BLaER1 (cell line): Measurements from ENCODE around the gene GSTO1.
A peak's percentile ranks its signal among the peaks of the same experiment; 100 is the strongest.

ENCODE experiments used
- H3K27ac ChIP-seq: shearing (Covaris generic); formaldehyde crosslinking; 2 replicates; pipeline ENCODE4 v1.8.1; 2022
- H3K27me3 ChIP-seq: shearing (Covaris generic); formaldehyde crosslinking; 2 replicates; pipeline ENCODE4 v1.8.1; 2022
- H3K36me3 ChIP-seq: shearing (Covaris generic); formaldehyde crosslinking; 2 replicates; pipeline ENCODE4 v1.8.1; 2022
- H3K4me1 ChIP-seq: shearing (Covaris generic); formaldehyde crosslinking; 2 replicates; pipeline ENCODE4 v1.8.1; 2022
- H3K4me2 ChIP-seq: shearing (Covaris generic); formaldehyde crosslinking; 2 replicates; pipeline ENCODE4 v1.8.1; 2022
- H3K4me3 ChIP-seq: shearing (Covaris generic); formaldehyde crosslinking; 2 replicates; pipeline ENCODE4 v1.8.1; 2022
- H3K9ac ChIP-seq: shearing (Covaris generic); formaldehyde crosslinking; 2 replicates; pipeline ENCODE4 v1.8.1; 2022
- H3K9me3 ChIP-seq: shearing (Covaris generic); formaldehyde crosslinking; 2 replicates; pipeline ENCODE4 v1.8.1; 2022
- H4K20me1 ChIP-seq: shearing (Covaris generic); formaldehyde crosslinking; 2 replicates; pipeline ENCODE4 v1.8.1; 2022
- Cebpa-rat ChIP-seq: shearing (Covaris generic); IDR thresholded peaks from 2 replicates; pipeline ENCODE4 v1.8.1; 2022

The GSTO1 gene

DNA sequence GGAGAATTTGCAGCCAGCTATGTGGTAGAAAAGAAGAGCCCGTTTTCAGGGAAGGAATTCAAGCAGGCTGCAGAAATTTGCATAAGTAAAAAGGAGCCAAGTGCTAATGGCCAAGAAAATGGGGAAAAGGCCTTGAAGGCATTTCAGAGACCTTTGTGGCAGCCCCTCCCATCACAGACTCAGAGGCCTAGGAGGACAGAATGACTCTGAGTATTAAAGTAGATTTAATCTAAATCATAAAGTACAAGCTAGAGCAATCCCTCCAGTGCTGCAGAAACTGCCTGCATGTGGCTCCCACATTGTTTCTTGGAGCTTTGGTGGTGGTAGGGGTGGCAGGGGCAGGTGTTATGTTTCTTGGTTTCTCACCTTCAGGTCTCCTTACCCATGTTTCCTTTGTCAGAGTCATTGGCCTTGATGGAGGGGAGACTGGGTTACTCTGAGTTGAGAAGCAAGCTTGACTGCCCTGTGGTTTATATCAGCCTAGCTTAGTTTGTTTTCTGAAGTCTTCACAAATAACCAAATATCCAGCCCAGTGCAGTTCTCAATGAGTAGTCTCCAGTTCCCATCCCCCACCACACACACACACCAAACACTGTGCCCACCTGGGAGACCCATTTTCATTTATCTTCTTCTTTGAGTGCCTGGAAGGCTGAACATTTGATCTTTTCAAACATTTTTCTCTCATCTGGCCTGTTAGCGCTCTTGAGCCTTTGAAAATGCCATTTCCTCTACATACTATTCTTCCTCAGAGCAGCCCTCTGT is 49.1 kb downstream of the GSTO1 start:
- H3K9me3 ChIP-seq = peaks cover 8% of the 10 kb centered on the region
- no peaks in the 10 kb centered on the region for H3K27me3 ChIP-seq
- H3K4me3 ChIP-seq = no peak overlapping the region
- 0 out of 2 replicates have a peak, but pooled peaks cover 17% of the 10 kb centered on the region for H4K20me1 ChIP-seq
- H3K4me2 ChIP-seq = no peak overlapping the region
- H3K27ac ChIP-seq = no peak overlapping the region
- no peaks in the 10 kb centered on the region; the same call in 1 of the 2 replicates for H3K36me3 ChIP-seq
- H3K9ac ChIP-seq = no peak overlapping the region
- peaks cover 9% of the 10 kb centered on the region for H3K4me1 ChIP-seq
- TF ChIP-seq Cebpa-rat = no peak

DNA sequence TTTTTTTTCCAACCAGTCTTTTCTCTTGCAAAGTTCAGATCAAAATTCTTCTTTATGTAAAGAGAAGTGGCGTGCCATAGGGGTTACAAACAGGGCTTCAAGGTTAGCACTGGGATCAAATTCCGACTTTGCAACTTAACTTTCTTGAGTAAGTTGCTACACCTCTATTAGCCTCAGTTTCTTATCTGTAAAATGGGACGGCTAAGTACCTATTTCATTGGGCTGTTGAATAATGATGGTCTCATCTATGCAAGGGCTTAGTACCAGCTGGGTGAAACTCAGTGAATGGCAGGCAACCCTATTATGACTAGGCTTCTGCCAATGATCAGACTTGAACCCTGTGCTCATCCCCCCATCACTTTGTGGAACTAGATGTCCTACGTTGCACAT is 49.7 kb downstream of the GSTO1 start:
- peaks cover 21% of the 10 kb centered on the region for H4K20me1 ChIP-seq

DNA sequence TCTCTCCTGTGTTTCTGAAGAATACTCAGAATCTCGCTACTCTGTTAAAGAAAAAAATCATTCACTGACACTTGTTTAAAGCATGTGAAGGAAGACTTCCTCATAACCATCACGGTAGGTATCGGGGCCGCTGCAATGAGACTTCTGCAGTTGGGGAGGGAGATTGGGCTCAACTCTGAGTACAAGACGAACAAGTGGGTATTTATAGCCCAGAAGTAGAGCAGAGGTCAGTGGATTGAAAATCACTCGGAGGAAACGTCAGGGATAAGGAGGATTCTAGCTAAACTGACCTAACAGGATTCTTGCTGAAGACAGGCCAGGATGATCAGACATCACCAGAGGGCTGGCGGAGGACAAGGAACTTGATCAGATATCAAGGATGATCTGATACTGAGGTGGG is 50.2 kb downstream of the GSTO1 start:
- Histone ChIP-seq H3K4me3 (no peak overlapping the region), H3K4me2 (no peak overlapping the region), H4K20me1 (peaks cover 27% of the 10 kb centered on the region), H3K9me3 (peaks cover 8% of the 10 kb centered on the region), H3K27ac (no peak overlapping the region), H3K4me1 (peaks cover 19% of the 10 kb centered on the region), H3K9ac (no peak overlapping the region), H3K27me3 (no peaks in the 10 kb centered on the region), H3K36me3 (peaks cover 2% of the 10 kb centered on the region)
- no peak for TF ChIP-seq Cebpa-rat

More for the DNA sequence above, 49.7 kb downstream of the GSTO1 start:
- Histone ChIP-seq H3K27ac (no peak overlapping the region), H3K9ac (no peak overlapping the region), H3K4me2 (no peak overlapping the region), H3K27me3 (no peaks in the 10 kb centered on the region), H3K4me3 (no peak overlapping the region), H3K4me1 (peaks cover 14% of the 10 kb centered on the region), H3K36me3 (no peaks in the 10 kb centered on the region; the same call in 1 of the 2 replicates), H3K9me3 (peaks cover 8% of the 10 kb centered on the region)
- TF ChIP-seq Cebpa-rat = no peak

DNA sequence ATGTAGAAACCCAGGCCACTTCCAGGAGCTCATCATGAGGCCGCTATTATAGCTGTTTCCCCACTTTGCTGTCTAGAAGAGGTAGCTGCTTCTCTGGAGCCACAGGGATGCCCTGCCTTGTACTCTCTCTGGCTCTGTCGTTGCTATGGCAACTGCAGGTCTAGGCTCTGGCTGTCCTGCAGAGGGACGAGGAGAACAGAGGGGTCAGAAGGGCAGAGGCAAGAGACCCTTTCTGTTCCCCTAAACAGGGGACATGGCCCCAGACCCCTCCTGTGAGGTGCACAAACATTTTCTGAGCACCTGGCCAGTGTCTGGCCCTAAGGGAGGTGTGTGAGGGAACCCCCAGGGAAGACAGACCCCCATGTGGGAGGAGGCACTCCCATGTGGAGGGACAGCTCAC is 52.2 kb downstream of the GSTO1 start:
- no peak overlapping the region for H3K27ac ChIP-seq
- H4K20me1 ChIP-seq = peaks cover 47% of the 10 kb centered on the region

DNA sequence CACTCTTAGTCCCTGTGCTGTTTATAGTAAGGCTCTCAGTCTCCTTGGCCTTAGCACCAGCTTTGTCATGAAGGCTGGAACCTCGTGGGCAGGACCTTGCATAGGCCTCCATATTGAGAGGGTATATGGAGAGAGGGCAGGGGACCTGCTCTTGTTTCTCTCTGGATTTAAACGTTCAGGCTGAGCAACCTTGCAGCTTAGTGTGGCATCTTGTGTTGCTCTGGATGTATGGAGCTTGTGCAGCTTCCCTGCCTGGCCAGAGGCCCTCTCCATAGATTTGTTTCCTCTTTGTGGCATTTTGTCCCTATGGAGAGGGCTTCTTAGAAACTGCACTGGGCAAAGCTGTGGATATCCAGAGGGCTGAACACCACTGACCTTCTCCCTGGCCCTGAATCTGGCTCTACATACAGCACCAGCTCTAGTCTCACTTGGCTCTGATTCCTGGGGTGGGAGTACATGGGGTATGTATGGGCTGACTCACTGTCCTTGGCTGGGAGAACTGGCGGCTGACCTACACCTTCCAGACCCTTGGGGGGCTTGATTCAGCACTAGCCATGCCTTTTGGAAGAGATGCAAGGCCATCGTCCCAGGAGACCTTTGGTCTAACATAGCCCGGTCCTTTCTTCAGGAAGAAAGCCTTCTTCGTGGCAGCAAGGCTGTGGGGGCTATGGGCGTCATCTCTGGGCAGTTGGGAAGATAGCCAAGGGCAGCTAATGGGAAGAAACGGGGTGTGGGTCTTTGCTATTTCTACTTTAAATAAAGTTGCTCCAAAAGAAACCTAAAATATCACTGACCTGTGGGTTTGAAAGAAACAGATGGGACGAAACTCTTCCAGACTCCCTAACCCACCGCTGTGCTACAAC is 53.1 kb downstream of the GSTO1 start:
- Histone ChIP-seq H3K4me1 (peaks cover 37% of the 10 kb centered on the region), H3K4me3 (no peak overlapping the region), H3K27me3 (no peaks in the 10 kb centered on the region), H3K9me3 (peaks cover 8% of the 10 kb centered on the region), H3K9ac (no peak overlapping the region), H4K20me1 (peaks cover 56% of the 10 kb centered on the region), H3K27ac (no peak overlapping the region), H3K4me2 (peak overlapping the region; percentile 14; the same call in 1 of the 2 replicates), H3K36me3 (peaks cover 31% of the 10 kb centered on the region)
- TF ChIP-seq Cebpa-rat = no peak

More for the DNA sequence above, 52.2 kb downstream of the GSTO1 start:
- TF ChIP-seq Cebpa-rat = no peak
- Histone ChIP-seq H3K4me1 (peaks cover 28% of the 10 kb centered on the region), H3K9me3 (peaks cover 8% of the 10 kb centered on the region), H3K4me3 (no peak overlapping the region), H3K9ac (no peak overlapping the region), H3K4me2 (no peak overlapping the region), H3K27me3 (no peaks in the 10 kb centered on the region), H3K36me3 (peaks cover 22% of the 10 kb centered on the region)

DNA sequence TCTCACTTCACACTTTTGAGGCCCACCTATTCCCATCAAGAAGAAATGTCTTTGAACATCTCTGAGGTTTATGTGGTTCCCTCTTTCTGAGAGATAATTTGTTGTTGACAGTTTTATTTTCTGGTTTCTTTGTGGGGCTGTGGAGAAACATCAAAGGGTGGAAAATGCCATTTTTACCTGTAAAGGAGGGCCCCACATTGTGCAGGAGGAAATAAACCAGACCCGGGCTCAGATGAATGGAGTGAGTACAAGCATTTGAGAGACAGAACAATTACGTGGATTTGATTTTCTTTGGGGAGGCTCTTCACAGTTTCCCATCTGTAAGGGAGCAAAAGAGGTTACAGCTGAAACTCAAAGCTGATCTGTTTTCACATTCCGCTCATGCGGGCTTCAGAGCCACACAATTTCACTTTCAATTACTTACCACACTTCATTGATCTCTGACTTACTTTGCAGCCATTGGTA is 53.8 kb downstream of the GSTO1 start:
- Histone ChIP-seq H3K4me3 (no peak overlapping the region), H3K36me3 (peaks cover 37% of the 10 kb centered on the region), H3K9ac (no peak overlapping the region; the same call in 1 of the 2 replicates), H4K20me1 (peaks cover 62% of the 10 kb centered on the region), H3K4me2 (peak overlapping the region; percentile 14), H3K4me1 (peaks cover 38% of the 10 kb centered on the region), H3K27ac (no peak overlapping the region), H3K9me3 (peaks cover 7% of the 10 kb centered on the region), H3K27me3 (no peaks in the 10 kb centered on the region)
- no peak for TF ChIP-seq Cebpa-rat

DNA sequence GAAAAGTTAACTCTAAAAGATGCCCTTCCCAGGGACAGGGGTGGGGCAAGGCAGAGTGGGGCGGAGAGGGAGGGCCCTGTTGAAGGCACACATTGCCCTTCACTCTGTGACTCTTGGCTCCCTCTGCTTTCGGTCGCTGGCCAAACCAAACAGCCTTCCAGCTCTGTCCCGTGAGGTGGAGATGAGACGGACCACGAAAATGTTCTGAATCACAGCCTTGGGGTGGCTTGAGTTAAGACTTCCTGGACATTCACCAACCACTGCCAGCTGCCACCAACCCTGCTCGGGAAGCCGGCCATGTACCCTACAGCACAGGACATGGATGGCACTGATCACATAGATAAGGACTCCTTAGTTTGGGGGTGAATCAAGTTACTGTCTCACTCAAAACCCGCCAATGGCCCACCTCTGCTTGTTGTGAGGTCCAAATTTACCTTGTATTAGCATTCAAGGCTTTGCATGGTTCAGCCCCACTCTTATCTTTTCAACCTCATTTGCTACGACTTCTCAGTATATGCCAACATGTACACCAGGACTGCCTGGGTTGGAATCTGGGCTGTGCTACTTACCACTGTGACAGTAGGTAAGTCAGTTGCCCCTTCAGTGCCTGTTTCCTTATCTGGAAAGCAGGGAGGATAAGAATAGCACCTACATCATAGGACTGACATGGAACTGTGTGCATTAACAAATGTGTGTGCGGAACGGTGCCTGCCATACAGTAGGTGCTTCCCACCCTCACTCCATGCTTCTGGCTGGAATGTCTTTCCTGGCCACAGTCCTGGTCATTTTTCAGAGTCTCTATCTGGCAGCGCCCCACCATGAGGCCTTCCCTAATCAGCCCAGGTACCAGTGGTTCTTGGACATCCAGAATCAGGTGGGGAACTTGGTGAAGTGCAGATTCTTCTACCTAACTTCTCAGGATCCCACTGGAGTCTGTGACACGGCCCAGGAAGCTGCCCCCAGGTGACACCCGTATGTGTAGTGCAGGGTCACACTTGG is 55.6 kb downstream of the GSTO1 start:
- Histone ChIP-seq H3K27ac (no peak overlapping the region), H3K9ac (no peak overlapping the region), H3K4me1 (peaks cover 38% of the 10 kb centered on the region), H3K4me2 (no peak overlapping the region), H4K20me1 (peaks cover 81% of the 10 kb centered on the region), H3K9me3 (no peaks in the 10 kb centered on the region), H3K4me3 (no peak overlapping the region), H3K27me3 (no peaks in the 10 kb centered on the region), H3K36me3 (peaks cover 55% of the 10 kb centered on the region)
- TF ChIP-seq Cebpa-rat = no peak

DNA sequence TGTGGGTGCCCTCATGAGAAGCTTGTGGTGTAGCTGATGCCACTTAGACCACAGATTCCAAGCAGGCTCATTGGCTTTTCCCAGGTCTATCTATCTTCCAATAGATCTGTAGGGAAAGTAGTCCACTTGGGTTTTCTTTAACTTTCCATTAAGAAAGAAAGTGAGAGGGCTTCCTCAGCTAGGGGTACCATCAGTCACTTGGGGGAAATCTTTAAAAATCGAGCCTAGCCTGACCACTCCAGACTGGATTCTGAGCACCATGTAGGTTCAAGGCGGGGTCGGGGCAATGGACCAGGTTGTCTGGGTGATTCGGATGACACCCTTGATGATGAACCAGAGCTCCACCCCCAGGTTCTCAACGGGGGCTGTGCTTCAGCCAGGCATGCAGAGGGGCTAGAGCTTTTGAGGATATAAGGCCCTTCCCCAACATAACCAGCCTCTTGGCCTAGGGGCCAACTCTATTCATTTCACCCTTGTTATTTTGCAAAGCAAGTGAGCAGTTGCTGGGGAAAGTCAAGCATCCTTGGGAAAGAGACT is 56.6 kb downstream of the GSTO1 start:
- Histone ChIP-seq H4K20me1 (peaks cover 90% of the 10 kb centered on the region), H3K27ac (no peak overlapping the region), H3K4me1 (peaks cover 38% of the 10 kb centered on the region), H3K9me3 (no peaks in the 10 kb centered on the region), H3K4me2 (no peak overlapping the region), H3K4me3 (no peak overlapping the region), H3K36me3 (peaks cover 65% of the 10 kb centered on the region), H3K9ac (no peak overlapping the region), H3K27me3 (no peaks in the 10 kb centered on the region)
- TF ChIP-seq Cebpa-rat = no peak
